Measurements from ENCODE around the gene CCNK. TPM values are rescaled to one million over a fixed set of nuclear protein-coding genes. Genes with fewer than 3 reads are reported as not detected.
A peak's percentile ranks its signal among the peaks of the same experiment; 100 is the strongest.

CCNK gene
- total RNA-seq, 1 donor from 2014 or later: 62.3 TPM

GRCh38 chr14:99509871-99510555 lies 28.8 kb downstream of the CCNK start:
- no peaks in the 10 kb centered on the region for H3K9me3 Mint-ChIP-seq (ENCODE audit: low read depth)
- no peaks in the 10 kb centered on the region for H3K27me3 Mint-ChIP-seq (ENCODE audit: low read depth)
- TF ChIP-seq CTCF (IDR thresholded peaks at IDR 0.05): no peak
- H3K4me3 Mint-ChIP-seq (ENCODE audit: unreplicated experiment): no peak overlapping the region
- peak; percentile 79 for DNase-seq (ENCODE audit: low spot score)
- H3K4me1 Mint-ChIP-seq (ENCODE audit: low read depth): peaks cover 27% of the 10 kb centered on the region
- H3K27ac Mint-ChIP-seq (ENCODE audit: unreplicated experiment): peak overlapping the region; percentile 54
- peaks cover 28% of the 10 kb centered on the region for H3K36me3 Mint-ChIP-seq (ENCODE audit: low read depth)

GRCh38 chr14:99510556-99511139 lies 29.4 kb downstream of the CCNK start:
- H3K27me3 Mint-ChIP-seq (ENCODE audit: low read depth): no peaks in the 10 kb centered on the region

DNA sequence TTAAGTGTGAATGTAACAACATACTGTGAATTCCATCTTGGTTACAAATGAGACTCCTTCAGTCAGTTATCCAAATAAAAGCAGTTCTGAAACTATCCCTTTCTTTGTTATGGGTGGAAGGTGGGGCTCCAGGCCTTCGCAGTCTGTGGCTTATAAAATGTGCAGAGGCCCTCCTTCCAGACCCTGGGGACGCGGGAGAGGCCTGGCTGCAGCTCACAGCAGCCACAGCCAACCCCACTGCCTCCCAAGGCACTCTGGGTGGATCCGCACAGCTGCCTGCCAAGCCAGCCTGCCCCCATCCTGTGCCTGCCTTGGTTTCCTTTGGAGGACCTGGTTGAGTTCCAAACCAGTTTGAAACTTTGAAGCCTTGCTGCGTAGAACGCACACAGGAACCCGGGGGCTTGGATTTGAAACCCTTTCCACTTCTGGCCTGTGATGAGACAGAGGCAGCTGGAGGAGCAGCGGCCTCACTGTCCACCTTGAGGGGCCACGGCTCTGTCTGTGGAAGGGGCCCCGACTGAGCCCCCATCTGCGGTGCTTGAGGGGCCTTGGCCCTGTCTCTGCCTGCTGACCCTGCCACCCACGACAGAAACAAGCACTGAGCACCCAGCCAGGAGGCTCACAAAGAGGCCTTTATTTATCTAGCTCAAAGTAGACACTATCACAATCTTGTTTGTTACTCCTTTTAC lies 30.4 kb downstream of the CCNK start:
- no peaks in the 10 kb centered on the region for H3K27me3 Mint-ChIP-seq (ENCODE audit: low read depth)
- DNase-seq (ENCODE audit: low spot score): peak; percentile 85
- peaks cover 15% of the 10 kb centered on the region for H3K36me3 Mint-ChIP-seq (ENCODE audit: low read depth)
- no peak overlapping the region for H3K4me3 Mint-ChIP-seq (ENCODE audit: unreplicated experiment)
- H3K4me1 Mint-ChIP-seq (ENCODE audit: low read depth): peaks cover 27% of the 10 kb centered on the region
- H3K9me3 Mint-ChIP-seq (ENCODE audit: low read depth): no peaks in the 10 kb centered on the region
- peak overlapping the region; percentile 77 for H3K27ac Mint-ChIP-seq (ENCODE audit: unreplicated experiment)
- no peak for TF ChIP-seq CTCF (IDR thresholded peaks at IDR 0.05)

More at GRCh38 chr14:99510556-99511139, 29.4 kb downstream of the CCNK start:
- DNase-seq (ENCODE audit: low spot score): peak; percentile 49
- no peak for TF ChIP-seq CTCF (IDR thresholded peaks at IDR 0.05)
- Mint-ChIP-seq H3K4me3 (ENCODE audit: unreplicated experiment) (no peak overlapping the region), H3K9me3 (ENCODE audit: low read depth) (no peaks in the 10 kb centered on the region), H3K36me3 (ENCODE audit: low read depth) (peaks cover 23% of the 10 kb centered on the region), H3K27ac (ENCODE audit: unreplicated experiment) (peak overlapping the region; percentile 77), H3K4me1 (ENCODE audit: low read depth) (peaks cover 27% of the 10 kb centered on the region)

DNA sequence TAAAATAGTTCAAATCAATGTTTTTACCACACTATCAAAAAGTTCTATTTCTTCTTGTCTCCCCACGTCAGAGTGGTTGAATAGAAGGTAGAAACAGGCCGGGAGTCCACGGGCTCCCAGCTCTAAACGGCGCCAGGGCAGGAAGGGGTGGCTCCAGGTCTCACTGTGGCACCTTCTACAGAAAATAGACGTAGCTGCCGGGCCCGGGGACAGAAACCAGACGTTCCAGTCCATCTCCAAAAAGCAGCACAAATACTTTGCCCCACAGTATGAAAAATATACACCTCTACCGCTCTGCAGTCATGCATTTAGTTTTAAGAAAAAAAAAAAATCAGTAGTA lies 30.9 kb downstream of the CCNK start:
- TF ChIP-seq CTCF (IDR thresholded peaks at IDR 0.05): no peak
- peak; percentile 49 for DNase-seq (ENCODE audit: low spot score)
- Mint-ChIP-seq H3K27ac (ENCODE audit: unreplicated experiment) (peak overlapping the region; percentile 77), H3K36me3 (ENCODE audit: low read depth) (peaks cover 11% of the 10 kb centered on the region), H3K4me1 (ENCODE audit: low read depth) (peaks cover 27% of the 10 kb centered on the region), H3K27me3 (ENCODE audit: low read depth) (no peaks in the 10 kb centered on the region), H3K4me3 (ENCODE audit: unreplicated experiment) (no peak overlapping the region), H3K9me3 (ENCODE audit: low read depth) (no peaks in the 10 kb centered on the region)

DNA sequence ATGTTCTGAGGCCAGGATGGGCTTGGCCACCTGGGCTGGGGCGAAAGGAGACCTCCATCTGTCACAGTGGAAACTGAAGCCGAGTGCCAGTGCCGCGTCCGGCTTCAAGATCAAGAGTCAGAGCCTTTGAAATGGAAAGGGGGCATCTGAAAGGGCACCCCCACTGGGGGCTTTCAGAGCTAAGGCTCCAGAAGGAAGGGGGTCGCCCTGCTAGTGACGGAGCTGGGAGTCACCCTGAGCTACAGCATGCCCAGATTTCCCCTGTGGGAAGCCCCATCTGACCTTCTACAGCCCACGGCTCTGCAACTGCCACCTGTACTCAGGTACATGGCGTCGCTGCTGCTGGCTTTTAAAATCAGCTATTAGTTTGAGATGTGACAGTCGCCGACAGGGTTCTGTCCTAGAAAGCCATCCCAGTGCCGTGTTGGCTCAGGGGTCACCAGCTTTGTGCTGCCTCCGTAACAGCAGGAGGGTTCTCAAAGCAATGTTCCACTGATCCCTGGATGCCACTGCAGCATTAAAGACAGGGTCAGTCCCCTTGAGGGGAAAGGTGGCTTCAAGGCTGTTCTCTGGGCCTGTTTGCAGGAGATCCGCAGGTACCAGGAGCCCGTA lies 31.5 kb downstream of the CCNK start:
- peak; percentile 63 for DNase-seq (ENCODE audit: low spot score)
- no peaks in the 10 kb centered on the region for H3K9me3 Mint-ChIP-seq (ENCODE audit: low read depth)
- peaks cover 27% of the 10 kb centered on the region for H3K4me1 Mint-ChIP-seq (ENCODE audit: low read depth)
- TF ChIP-seq CTCF (IDR thresholded peaks at IDR 0.05): no peak
- H3K27me3 Mint-ChIP-seq (ENCODE audit: low read depth): no peaks in the 10 kb centered on the region
- H3K27ac Mint-ChIP-seq (ENCODE audit: unreplicated experiment): no peak overlapping the region
- no peak overlapping the region for H3K4me3 Mint-ChIP-seq (ENCODE audit: unreplicated experiment)
- H3K36me3 Mint-ChIP-seq (ENCODE audit: low read depth): peaks cover 9% of the 10 kb centered on the region

Data from chondrocyte (in vitro differentiated cells).